Mesenchymal stem cell (in vitro differentiated cells and primary cell): ENCODE results near the gene JMJD7.

Experiments
- DNase-seq: peaks from one replicate; pipeline ENCODE4 v3.0.0-alpha.2; 2013
- H2AFZ ChIP-seq: one replicate; pipeline ENCODE4 v1.6.1; 2013; ENCODE audit warnings: low read depth, mild to moderate bottlenecking, control low read depth, inconsistent platforms, low read length, moderate library complexity
- H2AK5ac ChIP-seq: 2 replicates; pipeline ENCODE4 v1.6.1; 2013; ENCODE audit warnings: low read length, moderate library complexity, mild to moderate bottlenecking, inconsistent platforms; ENCODE audit not compliant: severe bottlenecking
- H2BK120ac ChIP-seq: one replicate; pipeline ENCODE4 v1.6.1; 2013; ENCODE audit warnings: low read depth, mild to moderate bottlenecking, inconsistent platforms, low read length, moderate library complexity
- H2BK12ac ChIP-seq, 2 experiments: one replicate each; pipeline ENCODE4 v1.6.1; 2013; ENCODE audit warnings: inconsistent platforms in 2 of 2, low read length in 2 of 2, mild to moderate bottlenecking in 2 of 2, moderate library complexity in 2 of 2, control low read depth in 1 of 2
- H2BK15ac ChIP-seq: one replicate; pipeline ENCODE4 v1.6.1; 2013; ENCODE audit warnings: mild to moderate bottlenecking, low read depth, inconsistent platforms; ENCODE audit not compliant: poor library complexity, severe bottlenecking
- H2BK5ac ChIP-seq: 2 replicates; pipeline ENCODE4 v1.6.1; 2013; ENCODE audit warnings: low read depth, mild to moderate bottlenecking, low read length, control low read depth, inconsistent platforms; ENCODE audit not compliant: poor library complexity, severe bottlenecking
- H3K14ac ChIP-seq, 2 experiments: one replicate each; pipeline ENCODE4 v1.6.1; 2013; ENCODE audit warnings: inconsistent platforms in 2 of 2, low read length in 2 of 2, control low read depth in 1 of 2, mild to moderate bottlenecking in 1 of 2, moderate library complexity in 1 of 2
- H3K18ac ChIP-seq, 2 experiments: one replicate each; pipeline ENCODE4 v1.6.1; 2013; ENCODE audit warnings: inconsistent platforms in 2 of 2, low read length in 2 of 2, control low read depth in 1 of 2, low read depth in 1 of 2, mild to moderate bottlenecking in 1 of 2
- H3K23ac ChIP-seq, 2 experiments: one replicate each; pipeline ENCODE4 v1.6.1; 2013; ENCODE audit warnings: inconsistent platforms in 2 of 2, low read length in 2 of 2, mild to moderate bottlenecking in 2 of 2, moderate library complexity in 2 of 2, control low read depth in 1 of 2
- H3K27ac ChIP-seq: 2 replicates; pipeline ENCODE4 v1.5.1; 2013; ENCODE audit warnings: mild to moderate bottlenecking, moderate library complexity, low read length, control low read depth, inconsistent platforms; ENCODE audit not compliant: poor library complexity, severe bottlenecking
- H3K27me3 ChIP-seq, 2 experiments: 2 replicates each; pipeline versions ENCODE4 v1.6.1 to v1.7.0; 2013; ENCODE audit warnings: low read length in 2 of 2, mild to moderate bottlenecking in 2 of 2, moderate library complexity in 2 of 2, control low read depth in 1 of 2, inconsistent platforms in 1 of 2; ENCODE audit not compliant: control insufficient read depth in 1 of 2, insufficient read depth in 1 of 2
- H3K36me3 ChIP-seq, 2 experiments: 2 replicates each; pipeline versions ENCODE4 v1.6.1 to v1.7.0; 2013; ENCODE audit warnings: low read length in 2 of 2, control low read depth in 1 of 2, inconsistent platforms in 1 of 2, low read depth in 1 of 2, mild to moderate bottlenecking in 1 of 2; ENCODE audit not compliant: insufficient read depth in 2 of 2, control insufficient read depth in 1 of 2
- H3K4ac ChIP-seq, 2 experiments: one replicate each; pipeline ENCODE4 v1.6.1; 2013; ENCODE audit warnings: inconsistent platforms in 2 of 2, low read length in 2 of 2, mild to moderate bottlenecking in 2 of 2, moderate library complexity in 2 of 2, control low read depth in 1 of 2, low read depth in 1 of 2
- H3K4me1 ChIP-seq: 2 replicates; pipeline ENCODE4 v1.6.1; 2013; ENCODE audit warnings: low read depth, low read length, control low read depth; ENCODE audit not compliant: control insufficient read depth, insufficient read depth
- H3K4me2 ChIP-seq: 2 replicates; pipeline ENCODE4 v1.6.1; 2013; ENCODE audit warnings: low read length, mild to moderate bottlenecking, inconsistent platforms; ENCODE audit not compliant: poor library complexity, severe bottlenecking
- H3K4me3 ChIP-seq, 2 experiments: 2 replicates each; pipeline versions ENCODE4 v1.5.1 to v1.7.0; 2013; ENCODE audit warnings: low read length in 2 of 2, mild to moderate bottlenecking in 2 of 2, control low read depth in 1 of 2, low read depth in 1 of 2; ENCODE audit not compliant: insufficient read depth in 1 of 2
- H3K79me1 ChIP-seq: replicated peaks from 2 replicates; pipeline ENCODE4 v1.6.1; 2013; ENCODE audit warnings: mild to moderate bottlenecking, control low read depth, low read length, inconsistent platforms; ENCODE audit not compliant: poor library complexity, severe bottlenecking
- H3K9ac ChIP-seq: 2 replicates; pipeline ENCODE4 v1.7.0; 2013; ENCODE audit warnings: mild to moderate bottlenecking, low read length, moderate library complexity
- H3K9me3 ChIP-seq: 2 replicates; pipeline ENCODE4 v1.7.0; 2013; ENCODE audit warnings: mild to moderate bottlenecking, low read length; ENCODE audit not compliant: control insufficient read depth
- H4K8ac ChIP-seq: one replicate; pipeline ENCODE4 v1.6.1; 2013; ENCODE audit warnings: inconsistent platforms, mild to moderate bottlenecking, low read length, moderate library complexity
- H4K91ac ChIP-seq: one replicate; pipeline ENCODE4 v1.6.1; 2013; ENCODE audit warnings: mild to moderate bottlenecking, low read length, inconsistent platforms
- WGBS: methylation state at CpG from one replicate; pipeline ENCODE4 v1.1.7; 2013; ENCODE audit warnings: mixed read lengths; 5-methylcytosine and 5-hydroxymethylcytosine counted together

Gene JMJD7

DNA sequence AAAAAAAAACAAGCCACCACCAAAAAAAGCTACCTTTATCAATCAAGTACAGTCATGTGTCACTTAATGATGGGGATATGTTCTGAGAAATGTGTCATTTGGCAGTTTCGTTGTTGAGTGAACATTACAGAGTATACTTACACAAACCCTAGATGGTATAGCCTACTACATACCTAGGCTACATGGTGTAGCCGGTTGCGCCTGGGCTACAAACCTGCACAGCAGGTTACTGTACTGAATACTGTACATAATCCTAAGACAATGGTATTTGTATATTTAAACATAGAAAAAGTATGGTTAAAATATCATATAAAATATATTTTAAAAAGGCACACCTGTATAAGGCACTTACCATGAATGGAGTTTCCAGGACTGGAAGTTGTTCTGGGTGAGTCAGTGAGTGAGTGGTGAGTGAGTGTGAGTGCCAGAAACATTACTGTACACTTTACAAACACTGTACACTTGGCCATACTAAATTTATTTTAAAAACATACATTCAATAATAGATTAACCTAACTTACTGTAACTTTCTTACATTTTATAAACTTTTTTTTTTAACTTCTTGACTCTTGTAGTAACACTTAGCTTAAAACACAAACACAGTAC lies 25.9 kb upstream of the JMJD7 start:
- Histone ChIP-seq H4K8ac (no peak overlapping the region), H3K27ac (peak overlapping the region; percentile 14), H3K23ac (no peak overlapping the region), H3K36me3 (peaks cover 18 to 34% of the 10 kb centered on the region in 2 experiments), H3K9me3 (no peaks in the 10 kb centered on the region), H3K27me3 (no peaks in the 10 kb centered on the region), H3K14ac (no peak overlapping the region), H3K4ac (no peak overlapping the region), H2BK15ac (no peak overlapping the region), H2BK12ac (no peak overlapping the region), H4K91ac (no peak overlapping the region), H3K9ac (no peak overlapping the region), H2BK5ac (no peak overlapping the region), H3K4me3 (no peak overlapping the region), H3K18ac (no peak overlapping the region), H3K4me1 (peaks cover 23% of the 10 kb centered on the region), H3K79me1 (peaks cover 43% of the 10 kb centered on the region), H2BK120ac (no peak overlapping the region), H2AK5ac (no peak overlapping the region), H3K4me2 (no peak overlapping the region), H2AFZ (no peak overlapping the region)
- no peak for DNase-seq
- WGBS, result 80% methylated on average over 1 of the region's 3 CpGs

DNA sequence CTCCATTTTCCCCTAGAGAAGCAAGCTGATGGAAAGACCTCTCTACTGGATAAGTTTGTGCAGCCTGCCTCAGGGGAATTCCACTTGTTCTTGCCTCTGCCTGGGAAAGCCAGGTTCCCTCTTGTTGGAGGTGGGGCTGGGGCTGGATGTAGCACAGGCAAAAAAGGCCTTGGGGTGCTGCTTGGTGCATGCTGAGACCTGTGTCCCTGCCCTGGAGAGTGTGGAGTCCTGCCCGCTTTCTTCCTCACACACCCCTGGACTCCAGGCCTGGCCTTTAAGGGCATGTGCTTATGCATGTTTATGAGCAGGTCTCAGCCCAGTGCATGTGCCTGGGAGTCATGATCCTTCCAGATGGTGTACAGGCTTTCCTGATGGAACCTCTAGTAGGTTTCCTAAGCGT lies 23.5 kb upstream of the JMJD7 start:
- peaks cover 35% of the 10 kb centered on the region for H3K79me1 ChIP-seq
- no peak overlapping the region for H2BK5ac ChIP-seq
- no peak overlapping the region for H2AK5ac ChIP-seq
- H2AFZ ChIP-seq, result no peak overlapping the region
- peaks cover 18% of the 10 kb centered on the region for H3K4me1 ChIP-seq
- no peak overlapping the region for H4K91ac ChIP-seq
- no peak overlapping the region for H2BK12ac ChIP-seq
- H4K8ac ChIP-seq, result no peak overlapping the region
- H3K4ac ChIP-seq, result no peak overlapping the region
- H3K4me2 ChIP-seq, result no peak overlapping the region
- no peak for DNase-seq
- no peak overlapping the region for H3K4me3 ChIP-seq
- no peaks in the 10 kb centered on the region for H3K27me3 ChIP-seq
- no peak overlapping the region for H2BK15ac ChIP-seq
- no peak overlapping the region for H3K23ac ChIP-seq
- H3K9ac ChIP-seq, result no peak overlapping the region
- H3K9me3 ChIP-seq, result no peaks in the 10 kb centered on the region
- H3K27ac ChIP-seq, result no peak overlapping the region
- H3K36me3 ChIP-seq, result peaks cover 18 to 34% of the 10 kb centered on the region in 2 experiments
- no peak overlapping the region for H3K18ac ChIP-seq
- H2BK120ac ChIP-seq, result no peak overlapping the region
- 95% methylated on average over 2 of the region's 2 CpGs for WGBS
- H3K14ac ChIP-seq, result no peak overlapping the region

GRCh38 chr15:41804916-41805666 lies 22.8 kb upstream of the JMJD7 start:
- Histone ChIP-seq H2BK120ac (no peak overlapping the region), H2BK15ac (no peak overlapping the region), H3K9me3 (no peaks in the 10 kb centered on the region), H3K4me1 (peaks cover 15% of the 10 kb centered on the region), H3K36me3 (peaks cover 17 to 27% of the 10 kb centered on the region in 2 experiments), H3K23ac (peak overlapping the region in 1 of 2 experiments; percentile 42), H3K27me3 (no peaks in the 10 kb centered on the region), H3K4me2 (no peak overlapping the region), H3K27ac (no peak overlapping the region), H2AK5ac (no peak overlapping the region), H3K9ac (no peak overlapping the region), H4K91ac (no peak overlapping the region), H4K8ac (no peak overlapping the region), H3K79me1 (peaks cover 41% of the 10 kb centered on the region), H3K4ac (no peak overlapping the region), H2BK5ac (no peak overlapping the region), H3K14ac (no peak overlapping the region), H3K18ac (no peak overlapping the region), H3K4me3 (no peak overlapping the region), H2BK12ac (no peak overlapping the region), H2AFZ (no peak overlapping the region)
- 92% methylated on average over 8 of the region's 8 CpGs for WGBS
- no peak for DNase-seq

- WGBS, result 96% methylated on average over 2 of the region's 3 CpGs
- no peak overlapping the region for H2AFZ ChIP-seq
- DNase-seq, result no peak
- H3K18ac ChIP-seq, result no peak overlapping the region
- no peaks in the 10 kb centered on the region for H3K27me3 ChIP-seq
- H3K4me1 ChIP-seq, result peaks cover 15% of the 10 kb centered on the region
- H3K4me3 ChIP-seq, result no peak overlapping the region
- H2BK15ac ChIP-seq, result no peak overlapping the region
- no peak overlapping the region for H3K9ac ChIP-seq
- H3K4ac ChIP-seq, result no peak overlapping the region
- H2BK120ac ChIP-seq, result no peak overlapping the region
- H4K91ac ChIP-seq, result no peak overlapping the region
- no peak overlapping the region for H2BK5ac ChIP-seq
- no peak overlapping the region for H3K23ac ChIP-seq
- no peak overlapping the region for H4K8ac ChIP-seq
- no peak overlapping the region for H3K4me2 ChIP-seq
- H3K14ac ChIP-seq, result no peak overlapping the region
- H3K36me3 ChIP-seq, result peaks cover 11 to 21% of the 10 kb centered on the region in 2 experiments
- no peak overlapping the region for H2BK12ac ChIP-seq
- H2AK5ac ChIP-seq, result no peak overlapping the region
- peaks cover 38% of the 10 kb centered on the region for H3K79me1 ChIP-seq
- no peak overlapping the region for H3K27ac ChIP-seq
- H3K9me3 ChIP-seq, result no peaks in the 10 kb centered on the region
Observed at GRCh38 chr15:41805711-41806110, 22.2 kb upstream of the JMJD7 start.
